H1 (cell line): Measurements from ENCODE around the gene HIVEP3. TPM values are rescaled to one million over a fixed set of nuclear protein-coding genes. Genes with fewer than 3 reads are reported as not detected.

Experiments
- CTCF ChIA-PET: fragments of 300-600 bp; sonication (Branson Sonifier 250); formaldehyde crosslinking; loops from one replicate; lab custom pipeline; 2021; ENCODE audit not compliant: partially characterized antibody; lab: Charles Lee
- POLR2A ChIA-PET: fragments of 300-600 bp; sonication (Branson Sonifier 250); formaldehyde crosslinking; loops from one replicate; lab custom pipeline; 2021; ENCODE audit warnings: inconsistent platforms; ENCODE audit not compliant: partially characterized antibody; lab: Charles Lee
- DNase-seq, 2 experiments: peaks; one replicate each; pipeline versions ENCODE4 v3.0.0 to v3.0.0-alpha.2; 2010 to 2022; ENCODE audit warnings: low spot score in 2 of 2, low read depth in 1 of 2, mixed read lengths in 1 of 2
- FAIRE-seq: peaks from 2 replicates; lab custom pipeline; 2011; peaks lifted over from hg19 to GRCh38; lab: Jason Lieb, UNC
- H2AFZ ChIP-seq: 2 replicates; pipeline ENCODE4 v1.8.1; 2012; ENCODE audit warnings: low read length, inconsistent platforms
- H2AK5ac ChIP-seq: 2 replicates; pipeline ENCODE4 v1.6.1; 2013; ENCODE audit warnings: low read depth, low read length
- H2BK120ac ChIP-seq: replicated peaks from 2 replicates; pipeline ENCODE3; 2013; ENCODE audit warnings: low read depth, low read length, inconsistent platforms
- H2BK12ac ChIP-seq: 2 replicates; pipeline ENCODE4 v1.6.1; 2013; ENCODE audit warnings: low read depth, low read length
- H2BK15ac ChIP-seq: 2 replicates; pipeline ENCODE4 v1.6.1; 2013; ENCODE audit warnings: low read length
- H2BK20ac ChIP-seq: 2 replicates; pipeline ENCODE4 v1.6.1; 2013; ENCODE audit warnings: low read length
- H2BK5ac ChIP-seq: 2 replicates; pipeline ENCODE4 v1.6.1; 2013; ENCODE audit warnings: low read depth, low read length
- H3K14ac ChIP-seq: 2 replicates; pipeline ENCODE4 v1.6.1; 2013; ENCODE audit warnings: inconsistent platforms; ENCODE audit not compliant: insufficient read length
- H3K18ac ChIP-seq: 2 replicates; pipeline ENCODE4 v1.6.1; 2013; ENCODE audit warnings: low read length; ENCODE audit errors: extremely low read depth
- H3K23ac ChIP-seq: 2 replicates; pipeline ENCODE4 v1.6.1; 2013; ENCODE audit warnings: inconsistent platforms; ENCODE audit not compliant: insufficient read length
- H3K23me2 ChIP-seq: 2 replicates; pipeline ENCODE4 v1.6.1; 2013; ENCODE audit warnings: low read depth, low read length
- H3K27ac ChIP-seq: 2 replicates; pipeline ENCODE4 v1.6.1; 2011; ENCODE audit warnings: low read depth, low read length, inconsistent platforms
- H3K27me3 ChIP-seq, 4 experiments: replicated peaks in 1 of 4; 1 replicate in 1 of 4; 2 replicates in 3 of 4; pipeline versions ENCODE4 v1.6.1 to v1.8.1; 2011 to 2013; ENCODE audit warnings: low read length in 3 of 4, mild to moderate bottlenecking in 3 of 4, inconsistent platforms in 2 of 4, mixed read lengths in 2 of 4, moderate library complexity in 1 of 4; ENCODE audit not compliant: control insufficient read depth in 3 of 4, insufficient read depth in 3 of 4; ENCODE audit errors: extremely low read depth in 1 of 4
- H3K36me3 ChIP-seq, 4 experiments: 2 replicates each; pipeline versions ENCODE4 v1.6.1 to v1.8.1; 2011 to 2013; ENCODE audit warnings: mild to moderate bottlenecking in 4 of 4, low read length in 3 of 4, moderate library complexity in 2 of 4, control low read depth in 1 of 4, inconsistent platforms in 1 of 4; ENCODE audit not compliant: insufficient read depth in 4 of 4, control insufficient read depth in 2 of 4
- H3K4ac ChIP-seq: replicated peaks from 2 replicates; pipeline ENCODE3; 2013; ENCODE audit warnings: low read length, low read depth, mixed read lengths, inconsistent platforms; ENCODE audit not compliant: insufficient read length
- H3K4me1 ChIP-seq, 4 experiments: replicated peaks in 1 of 4; 1 replicate in 1 of 4; 2 replicates in 3 of 4; pipeline versions ENCODE4 v1.6.1 to v1.8.1; 2011 to 2013; ENCODE audit warnings: low read length in 3 of 4, inconsistent platforms in 2 of 4, mixed read lengths in 1 of 4; ENCODE audit not compliant: insufficient read depth in 4 of 4, control insufficient read depth in 3 of 4
- H3K4me2 ChIP-seq, 2 experiments: 2 replicates each; pipeline versions ENCODE4 v1.6.1 to v1.8.1; 2011 to 2013; ENCODE audit warnings: low read depth in 2 of 2, low read length in 2 of 2, control low read depth in 1 of 2, inconsistent platforms in 1 of 2, mild to moderate bottlenecking in 1 of 2; ENCODE audit not compliant: insufficient read depth in 1 of 2
- H3K4me3 ChIP-seq, 4 experiments: fragments of 200-600, 300-600 bp in 1 of 4; sonication (generic), shearing (Covaris generic), sonication (Bioruptor Twin) in 1 of 4; 2 replicates each; pipeline versions ENCODE4 v1.5.1 to v1.8.1; 2011 to 2016; ENCODE audit warnings: low read length in 4 of 4, low read depth in 3 of 4, control low read depth in 2 of 4, inconsistent platforms in 2 of 4, mild to moderate bottlenecking in 2 of 4, mixed read lengths in 1 of 4, moderate library complexity in 1 of 4; ENCODE audit not compliant: insufficient read depth in 2 of 4; ENCODE audit errors: extremely low read depth in 1 of 4
- H3K56ac ChIP-seq: replicated peaks from 2 replicates; pipeline ENCODE3; 2013; ENCODE audit warnings: low read depth, mild to moderate bottlenecking, mixed read lengths, low read length, inconsistent platforms; ENCODE audit not compliant: insufficient read length
- H3K79me1 ChIP-seq: 2 replicates; pipeline ENCODE4 v1.6.1; 2013; ENCODE audit warnings: low read depth, low read length, control low read depth
- H3K79me2 ChIP-seq, 2 experiments: 2 replicates each; pipeline versions ENCODE4 v1.6.1 to v1.8.1; 2012 to 2013; ENCODE audit warnings: low read length in 2 of 2, mild to moderate bottlenecking in 2 of 2, inconsistent platforms in 1 of 2; ENCODE audit not compliant: insufficient read depth in 2 of 2, control insufficient read depth in 1 of 2
- H3K9ac ChIP-seq, 4 experiments: replicated peaks in 1 of 4; 1 replicate in 1 of 4; 2 replicates in 3 of 4; pipeline versions ENCODE4 v1.6.1 to v1.8.1; 2011 to 2013; ENCODE audit warnings: low read depth in 3 of 4, low read length in 3 of 4, control low read depth in 2 of 4, mild to moderate bottlenecking in 2 of 4, moderate library complexity in 2 of 4, inconsistent platforms in 1 of 4; ENCODE audit errors: extremely low read depth in 1 of 4
- H3K9me3 ChIP-seq, 2 experiments: 2 replicates each; pipeline versions ENCODE4 v1.6.1 to v1.8.1; 2012 to 2013; ENCODE audit warnings: mild to moderate bottlenecking in 2 of 2, moderate library complexity in 2 of 2, control low read depth in 1 of 2, inconsistent platforms in 1 of 2, low read depth in 1 of 2, low read length in 1 of 2, mixed read lengths in 1 of 2; ENCODE audit not compliant: insufficient read depth in 2 of 2
- H4K20me1 ChIP-seq, 2 experiments: replicated peaks in 1 of 2; 2 replicates each; pipeline versions ENCODE3 to v1.8.1; 2011 to 2013; ENCODE audit warnings: inconsistent platforms in 2 of 2, low read length in 2 of 2, mild to moderate bottlenecking in 1 of 2; ENCODE audit not compliant: insufficient read depth in 2 of 2, control insufficient read depth in 1 of 2
- H4K5ac ChIP-seq: 2 replicates; pipeline ENCODE4 v1.6.1; 2013; ENCODE audit warnings: low read length, low read depth, mixed read lengths, inconsistent platforms; ENCODE audit not compliant: insufficient read length
- H4K8ac ChIP-seq: 2 replicates; pipeline ENCODE4 v1.8.0; 2013; ENCODE audit warnings: mild to moderate bottlenecking, moderate library complexity, low read length, inconsistent platforms; ENCODE audit not compliant: insufficient read depth; ENCODE audit errors: extremely low read depth
- H4K91ac ChIP-seq: replicated peaks from 2 replicates; pipeline ENCODE3; 2013; ENCODE audit warnings: low read length, mixed read lengths, inconsistent platforms; ENCODE audit not compliant: insufficient read length
- ASH2L ChIP-seq: fragments of 200-600, 300-600 bp; sonication (generic); IDR thresholded peaks from one replicate; pipeline ENCODE4 v1.7.1; 2017; ENCODE audit warnings: low read length
- CEBPB ChIP-seq: IDR thresholded peaks from 2 replicates; pipeline ENCODE4 v1.6.1; 2012; ENCODE audit warnings: low read depth, low read length
- CTBP2 ChIP-seq: IDR thresholded peaks from 2 replicates; pipeline ENCODE4 v1.7.0; 2011; ENCODE audit warnings: borderline replicate concordance, mild to moderate bottlenecking, moderate library complexity, mixed read lengths, low read length; ENCODE audit not compliant: insufficient read depth, insufficient read length
- EP300 ChIP-seq, 2 experiments: IDR thresholded peaks; 1 replicate in 1 of 2; 2 replicates in 1 of 2; pipeline ENCODE4 v1.6.1; 2011 to 2012; ENCODE audit warnings: low read depth in 2 of 2, low read length in 2 of 2, mild to moderate bottlenecking in 2 of 2, borderline replicate concordance in 1 of 2, inconsistent platforms in 1 of 2, moderate library complexity in 1 of 2
- GABPA ChIP-seq: IDR thresholded peaks from 2 replicates; pipeline ENCODE4 v1.6.1; 2011; ENCODE audit warnings: mild to moderate bottlenecking, low read length, moderate library complexity, borderline replicate concordance; ENCODE audit not compliant: insufficient read depth
- JUND ChIP-seq: IDR thresholded peaks from 2 replicates; pipeline ENCODE4 v1.6.1; 2011; ENCODE audit warnings: mild to moderate bottlenecking, improper control_type of control experiment, low read length
- MAX ChIP-seq: IDR thresholded peaks from 2 replicates; pipeline ENCODE4 v1.6.1; 2012; ENCODE audit warnings: inconsistent platforms
- PHF8 ChIP-seq: fragments of 200-600 bp; sonication (generic); conservative IDR thresholded peaks from 2 replicates; pipeline ENCODE4 v1.7.1; 2012; ENCODE audit warnings: low read depth, mild to moderate bottlenecking, inconsistent platforms, low read length, moderate library complexity
- POU5F1 ChIP-seq: IDR thresholded peaks from 2 replicates; pipeline ENCODE4 v1.6.1; 2011; ENCODE audit warnings: low read depth, mild to moderate bottlenecking, low read length, moderate library complexity
- RBBP5 ChIP-seq: IDR thresholded peaks from 2 replicates; pipeline ENCODE4 v1.7.1; 2012; ENCODE audit warnings: low read depth, mild to moderate bottlenecking, inconsistent platforms, low read length, moderate library complexity, borderline replicate concordance
- RXRA ChIP-seq: IDR thresholded peaks from 2 replicates; pipeline ENCODE4 v1.6.1; 2011; ENCODE audit warnings: low read depth, mild to moderate bottlenecking, low read length, moderate library complexity; ENCODE audit not compliant: insufficient read depth
- SAP30 ChIP-seq: fragments of 300-600 bp; sonication (generic); IDR thresholded peaks from 2 replicates; pipeline ENCODE4 v1.7.1; 2012; ENCODE audit warnings: low read length, moderate library complexity, mild to moderate bottlenecking, inconsistent platforms; ENCODE audit not compliant: insufficient read depth, insufficient replicate concordance
- TBP ChIP-seq: IDR thresholded peaks from 2 replicates; pipeline ENCODE4 v1.6.1; 2011; ENCODE audit warnings: low read depth, low read length, improper control_type of control experiment
- WGBS, 2 experiments: shearing (Covaris generic) in 1 of 2; methylation state at CpG; one replicate each; pipeline versions ENCODE4 v1.1.6 to v1.1.7; 2013 to 2015; ENCODE audit warnings: low lambda C conversion rate in 2 of 2, mixed read lengths in 2 of 2, inconsistent platforms in 1 of 2, low coverage in 1 of 2, missing lambda C conversion rate in 1 of 2; ENCODE audit not compliant: insufficient replicate concordance in 2 of 2, insufficient coverage in 1 of 2, insufficient read length in 1 of 2; ENCODE audit errors: extremely low coverage in 1 of 2, missing lambda C conversion rate in 1 of 2; 5-methylcytosine and 5-hydroxymethylcytosine counted together
- polyA plus RNA-seq, 7 experiments: library from polyadenylated mRNA; depleted of rRNA in 3 of 7; stranded (reverse) in 5 of 7; unstranded in 2 of 7; fragments of >200 nt in 5 of 7; fragments of 200-250 nt in 2 of 7; gene quantifications; 1 replicate in 5 of 7; 2 replicates in 1 of 7; 4 replicates in 1 of 7; pipeline versions ENCODE4 v1.2.1 to v1.2.3, GENCODE V29; 2011 to 2013; ENCODE audit warnings: missing spikeins in 2 of 7, mixed read lengths in 2 of 7
- total RNA-seq: library from RNA; stranded (reverse); fragmentation: NEBNext Ultra II Directional; extraction: Animal tissue kit (Norgen Biotek cat#: 25700); gene quantifications from 2 replicates; pipeline ENCODE4 v1.2.1, GENCODE V29; 2021

Gene HIVEP3
- total and polyA plus RNA-seq, 2 of the 8 experiments (the other 6 are each of a cell fraction or from before 2014, with no cell fraction given): 0.24 to 0.69 TPM

- Histone ChIP-seq H2BK12ac (no peak overlapping the region), H2BK15ac (no peak overlapping the region), H3K23ac (no peak overlapping the region), H2BK120ac (no peak overlapping the region), H2AK5ac (no peak overlapping the region), H4K8ac (no peak overlapping the region), H3K9ac (no peak overlapping the region), H3K79me2 (no peaks in the 10 kb centered on the region; a peak in 1 of 4 replicates), H3K27me3 (no peaks in the 10 kb centered on the region), H3K4me3 (no peak overlapping the region), H4K20me1 (no peaks in the 10 kb centered on the region), H3K4me1 (peaks cover 0 to 4% (median 2%) of the 10 kb centered on the region in 4 experiments; a peak in 5 of 7 replicates), H3K27ac (no peak overlapping the region), H3K4me2 (no peak overlapping the region), H3K36me3 (no peaks in the 10 kb centered on the region; a peak in 1 of 8 replicates), H3K23me2 (no peaks in the 10 kb centered on the region), H3K79me1 (no peaks in the 10 kb centered on the region; the same call in 1 of the 2 replicates), H3K4ac (no peak overlapping the region), H2BK5ac (no peak overlapping the region), H2BK20ac (no peak overlapping the region), H4K91ac (no peak overlapping the region), H3K18ac (no peak overlapping the region), H3K14ac (no peak overlapping the region), H3K9me3 (no peaks in the 10 kb centered on the region), H2AFZ (no peak overlapping the region), H3K56ac (no peak overlapping the region), H4K5ac (no peak overlapping the region)
- CTCF ChIA-PET: no interaction called here
- WGBS, 2 experiments: 96% methylated on average over 3 of the region's 3 CpGs; no CpG with 5 or more reads in 1 of the 2 experiments
- FAIRE-seq (no peak), DNase-seq (no peak)
- POLR2A ChIA-PET: no interaction called here
- TF ChIP-seq SAP30: no peak
- TF ChIP-seq JUND: no peak
- no peak for TF ChIP-seq MAX
- TF ChIP-seq GABPA: no peak
- TF ChIP-seq RXRA: no peak
- TF ChIP-seq TBP: no peak
- TF ChIP-seq CEBPB: no peak
- TF ChIP-seq ASH2L: no peak
- no peak for TF ChIP-seq EP300 (IDR thresholded peaks at IDR 0.05; ENCODE audit: borderline replicate concordance in 1 of 2, low read depth in 2 of 2, low read length in 2 of 2)
- no peak for TF ChIP-seq CTBP2
- TF ChIP-seq PHF8: no peak
- no peak for TF ChIP-seq POU5F1
- no peak for TF ChIP-seq RBBP5
Measured at GRCh38 chr1:41758904-41759548, 159.7 kb downstream of the HIVEP3 start.
